Measurements from ENCODE around the gene PTPRM.

The PTPRM gene

GRCh38 chr18:8348051-8348720, 781.1 kb downstream of the PTPRM start:
- DNase-seq = no peak

DNA sequence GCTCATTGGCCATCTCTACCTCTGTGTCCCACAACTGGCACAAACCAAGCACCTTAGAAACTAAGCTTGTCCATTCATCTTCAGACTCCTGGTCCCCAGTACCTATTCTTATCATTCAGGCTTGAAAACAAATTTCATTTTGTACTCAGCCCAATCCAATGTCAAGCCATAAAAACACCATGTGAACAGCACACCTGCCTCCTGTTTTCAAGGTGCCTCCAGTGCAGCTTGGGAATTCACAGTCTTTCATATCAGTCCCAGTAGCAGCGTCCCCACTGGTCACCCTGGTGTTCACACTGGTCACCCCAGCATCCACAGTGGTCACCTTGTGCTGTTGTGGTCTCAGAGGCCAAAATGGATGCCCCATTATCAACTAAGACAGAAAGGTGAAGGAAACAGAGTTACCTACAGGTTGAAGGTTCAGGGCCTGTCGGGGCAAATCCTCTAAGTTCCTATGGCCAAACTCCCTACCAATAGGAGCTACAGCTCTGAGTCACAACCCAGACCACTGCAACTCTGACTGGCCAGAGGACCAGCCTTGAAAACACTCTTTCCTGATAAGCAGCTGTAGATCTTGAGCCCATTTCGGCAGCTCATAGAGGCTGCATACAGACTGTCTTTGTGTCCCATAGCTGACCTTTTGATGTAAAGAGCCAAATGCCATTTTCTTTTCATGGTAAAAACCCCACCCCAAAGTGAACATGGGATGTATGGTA, 782.6 kb downstream of the PTPRM start:
- DNase-seq = no peak

DNA sequence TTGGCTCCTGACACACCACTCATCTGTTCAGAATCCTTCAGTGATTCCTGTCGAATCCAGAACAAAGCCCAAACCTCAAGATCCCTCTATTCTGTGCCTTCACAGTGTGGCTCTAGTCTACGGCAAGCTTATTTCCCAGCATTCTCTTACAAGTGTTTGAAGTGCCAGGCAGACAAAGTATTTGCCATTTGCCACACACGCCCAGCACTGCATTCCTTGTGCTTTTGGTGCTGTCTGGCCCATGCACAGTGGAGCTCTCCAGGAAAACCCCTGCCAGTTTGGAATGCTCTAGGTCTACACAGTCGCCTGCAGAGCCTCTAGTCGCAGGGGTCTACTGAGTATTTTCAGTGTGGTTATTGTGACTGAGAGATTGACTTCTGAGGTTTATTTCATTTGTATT, 783.5 kb downstream of the PTPRM start:
- DNase-seq = no peak

DNA sequence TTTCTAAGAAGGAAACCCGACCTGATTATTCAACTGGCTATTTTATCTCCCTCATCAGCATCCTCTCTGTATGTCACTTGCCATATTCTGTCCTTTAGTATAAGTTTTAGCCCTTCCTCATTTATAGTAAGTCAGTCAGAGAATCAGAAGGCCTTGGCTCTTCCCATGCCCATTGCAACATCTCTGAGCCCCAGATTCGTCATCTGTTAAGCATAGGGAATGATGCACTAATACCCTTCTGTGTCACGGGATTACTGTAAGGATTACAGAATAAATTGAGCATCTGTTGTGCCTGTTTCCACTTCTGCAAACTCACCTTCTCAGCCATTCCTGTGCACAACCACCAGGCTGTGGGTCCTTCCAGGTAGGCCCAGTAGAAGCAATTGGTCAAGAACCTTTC, 784.0 kb downstream of the PTPRM start:
- DNase-seq = no peak

DNA sequence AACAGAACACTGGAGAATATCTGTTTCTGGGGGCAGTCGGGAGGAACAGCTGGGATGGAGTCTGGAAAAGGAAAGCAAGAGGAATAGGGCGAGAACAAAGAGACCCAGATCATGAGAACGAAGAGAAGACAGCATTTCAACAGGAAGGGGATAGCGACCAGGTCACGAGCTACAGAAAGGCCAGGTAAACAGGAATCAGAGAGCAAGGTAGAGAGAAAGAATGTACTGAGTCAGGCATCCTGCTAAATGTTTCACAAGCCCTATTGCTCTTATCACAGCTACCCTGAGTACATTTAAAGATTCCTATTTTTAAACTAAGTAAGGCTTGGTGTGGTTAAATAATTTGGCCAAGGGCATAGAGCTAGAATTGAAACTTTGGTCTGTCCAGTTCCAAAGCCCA, 787.2 kb downstream of the PTPRM start:
- no peak for DNase-seq

DNA sequence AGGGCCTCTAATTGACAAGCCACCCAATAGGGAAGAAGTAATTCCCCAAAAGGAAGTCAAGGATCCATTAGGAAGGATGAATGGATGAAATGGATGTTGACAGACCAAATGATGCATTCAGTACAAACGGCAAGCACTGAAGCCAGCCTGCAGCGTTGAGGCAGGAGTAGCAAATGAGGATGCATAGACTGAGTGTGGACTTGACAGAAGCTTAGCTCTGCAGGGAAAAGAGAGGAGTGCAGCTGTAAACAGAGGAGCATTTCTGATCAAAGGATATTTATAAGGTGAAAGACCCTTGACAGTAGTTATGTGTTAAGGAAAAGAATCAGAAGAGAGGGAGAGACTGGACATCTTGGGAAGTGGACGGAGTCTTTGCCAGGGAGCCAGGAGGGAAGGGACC, 788.9 kb downstream of the PTPRM start:
- DNase-seq = no peak

DNA sequence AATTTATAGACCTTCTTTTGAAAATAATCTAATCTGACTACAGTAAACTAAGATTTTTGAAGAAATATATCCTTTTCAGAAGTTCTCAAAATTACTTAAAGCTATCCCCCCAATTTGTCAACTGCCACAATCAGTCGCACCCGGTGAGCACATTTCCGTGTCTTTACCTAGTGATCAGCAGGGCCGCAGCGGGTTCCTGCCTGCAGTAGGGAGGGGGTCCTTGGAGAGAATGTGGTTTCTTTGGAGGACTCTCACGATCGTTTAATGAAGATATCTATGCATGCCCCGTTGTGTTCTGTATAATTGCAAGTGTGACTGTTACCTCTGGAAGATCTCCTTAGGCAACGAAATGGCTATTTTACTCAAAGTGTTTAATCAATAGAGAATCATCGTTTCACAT, 790.2 kb downstream of the PTPRM start:
- no peak for DNase-seq

DNA sequence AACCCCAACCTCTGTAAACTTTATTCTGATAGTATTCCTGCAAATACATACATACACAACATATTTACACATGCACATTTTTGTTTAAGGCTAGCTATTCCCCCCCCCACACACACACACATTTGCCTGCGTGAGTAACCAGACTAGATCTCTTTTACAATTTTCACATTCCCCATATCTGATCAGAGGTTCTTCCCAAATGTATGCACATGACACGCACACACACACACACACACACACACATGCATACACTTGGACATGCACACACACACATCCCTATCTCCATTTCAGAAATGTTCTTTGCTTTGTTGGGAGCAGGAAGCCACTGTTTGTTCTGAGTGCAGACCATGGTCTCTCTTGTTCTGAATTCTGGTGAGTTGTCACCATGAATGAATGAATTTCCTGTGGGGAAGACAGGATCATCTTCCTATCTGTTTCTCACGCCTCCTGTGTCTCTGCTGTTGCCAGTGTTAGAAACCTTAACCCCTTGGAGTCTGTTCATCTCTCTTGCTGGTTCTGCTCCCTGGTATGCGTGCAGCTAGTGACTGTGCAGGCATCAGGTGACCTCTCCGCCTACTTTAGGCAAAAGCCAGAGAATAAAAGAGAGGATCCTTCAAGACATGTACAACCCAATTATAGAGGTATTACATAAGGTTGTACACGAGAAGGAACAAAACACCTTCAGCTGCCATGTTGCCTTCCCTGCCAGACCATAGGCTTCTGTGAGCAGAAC, 791.1 kb downstream of the PTPRM start:
- DNase-seq = no peak

- no peak for DNase-seq
These were observed 792.0 kb downstream of the PTPRM start for GRCh38 chr18:8359076-8359475.

- no peak for DNase-seq
These were observed 792.4 kb downstream of the PTPRM start for GRCh38 chr18:8359481-8359880.

DNA sequence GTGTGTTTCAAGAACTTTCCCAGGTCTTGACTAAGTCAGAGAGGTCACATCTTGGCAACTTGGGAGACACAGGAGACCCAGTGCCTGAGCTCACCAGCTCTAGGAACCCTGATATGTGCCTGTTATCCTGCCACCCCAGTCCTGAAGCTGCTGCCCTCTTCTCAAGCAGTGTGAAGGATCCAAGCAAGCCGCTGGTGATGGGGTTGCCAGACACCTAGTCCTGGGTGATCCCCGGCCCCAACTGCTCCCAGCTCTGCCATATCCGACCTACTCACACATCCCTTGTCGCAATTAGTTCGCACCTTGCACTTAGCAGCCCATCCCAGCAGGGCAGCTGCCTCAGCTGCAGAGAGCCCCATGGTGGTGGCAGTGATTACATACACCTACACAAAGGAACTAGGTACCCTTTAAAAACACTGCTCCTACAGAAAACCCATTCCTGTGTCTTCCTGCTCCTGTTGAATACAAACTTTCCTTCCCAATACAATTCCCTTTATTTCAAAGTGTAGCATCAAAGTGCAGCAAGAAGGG, 794.9 kb downstream of the PTPRM start:
- DNase-seq = no peak

DNA sequence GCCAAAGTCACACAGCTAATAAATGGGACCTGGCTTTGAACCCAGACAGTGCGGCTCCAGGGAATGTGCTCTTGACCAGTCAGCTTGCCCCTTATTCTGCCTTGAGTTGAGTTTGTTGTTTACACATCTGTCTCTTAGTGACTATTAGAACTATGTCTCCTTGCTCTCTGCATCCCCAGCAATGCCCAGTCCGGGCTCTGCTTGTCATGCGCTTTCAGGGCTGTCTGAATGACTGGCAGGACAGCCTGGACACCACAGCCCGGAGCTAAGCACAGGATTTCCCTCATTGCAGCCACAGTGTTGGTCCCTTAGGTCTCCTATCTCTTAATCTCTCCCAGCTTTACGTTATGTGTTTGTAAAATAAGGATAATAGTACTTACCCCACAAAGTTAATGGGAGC, 795.7 kb downstream of the PTPRM start:
- DNase-seq = no peak

- no peak for DNase-seq
These were observed 797.3 kb downstream of the PTPRM start for GRCh38 chr18:8364385-8364784.

DNA sequence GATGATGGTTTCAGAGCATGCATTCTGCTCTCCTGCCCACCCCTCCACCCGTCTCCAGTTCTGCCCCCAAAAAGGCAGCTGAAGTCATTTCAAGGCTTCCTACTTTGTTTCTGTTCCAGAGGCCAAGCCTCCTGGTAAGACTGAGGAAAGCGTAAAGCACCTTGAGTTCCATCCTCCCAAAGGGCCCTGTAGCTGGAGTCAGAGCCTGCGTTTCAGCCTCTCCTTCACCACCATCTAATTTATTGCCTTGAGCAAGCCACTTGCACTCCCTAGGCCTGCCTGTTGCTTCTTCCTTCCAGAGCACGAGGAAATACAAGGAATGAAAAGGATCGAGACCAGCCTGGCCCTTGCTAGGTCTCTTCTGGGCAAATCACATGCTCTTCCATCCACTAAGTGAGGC, 797.9 kb downstream of the PTPRM start:
- DNase-seq = no peak

DNA sequence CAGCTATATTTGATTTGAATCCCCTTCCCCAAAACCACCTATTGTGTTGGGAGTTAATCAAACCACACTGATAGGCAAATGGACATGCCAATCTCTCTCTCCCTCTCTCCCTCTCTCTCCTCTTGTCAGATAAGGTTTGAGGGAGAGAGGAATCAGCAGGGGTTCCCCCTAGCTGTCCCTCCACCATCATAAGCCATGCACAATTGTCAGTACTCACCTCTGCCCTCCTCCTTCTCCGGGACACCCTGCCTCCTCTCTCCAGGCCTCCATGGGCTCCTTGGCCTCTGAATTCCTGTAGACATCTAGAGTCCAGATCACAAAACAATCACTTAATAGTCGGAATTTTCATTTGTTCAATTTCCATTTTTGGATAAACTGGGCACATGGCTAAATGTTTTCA, 798.4 kb downstream of the PTPRM start:
- no peak for DNase-seq

DNA sequence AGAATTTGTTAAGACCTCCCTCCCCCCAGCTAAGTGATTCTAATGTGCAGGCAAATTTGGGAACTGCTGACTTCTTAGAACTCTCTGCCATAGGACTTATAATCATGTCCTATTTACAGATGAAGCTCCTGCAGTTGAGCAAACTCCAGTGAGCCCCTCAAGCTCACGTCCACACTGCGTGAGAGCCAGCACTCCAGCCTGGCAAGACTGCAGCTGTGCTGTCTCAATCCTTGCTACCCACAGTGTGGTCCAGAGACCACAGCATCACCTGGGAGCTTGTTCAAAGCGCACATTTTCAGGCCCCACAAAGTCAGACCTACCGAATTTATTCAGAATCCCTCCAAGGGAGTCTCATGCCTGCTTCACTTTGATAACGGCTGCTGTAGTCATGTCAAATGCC, 799.0 kb downstream of the PTPRM start:
- DNase-seq = no peak

DNA sequence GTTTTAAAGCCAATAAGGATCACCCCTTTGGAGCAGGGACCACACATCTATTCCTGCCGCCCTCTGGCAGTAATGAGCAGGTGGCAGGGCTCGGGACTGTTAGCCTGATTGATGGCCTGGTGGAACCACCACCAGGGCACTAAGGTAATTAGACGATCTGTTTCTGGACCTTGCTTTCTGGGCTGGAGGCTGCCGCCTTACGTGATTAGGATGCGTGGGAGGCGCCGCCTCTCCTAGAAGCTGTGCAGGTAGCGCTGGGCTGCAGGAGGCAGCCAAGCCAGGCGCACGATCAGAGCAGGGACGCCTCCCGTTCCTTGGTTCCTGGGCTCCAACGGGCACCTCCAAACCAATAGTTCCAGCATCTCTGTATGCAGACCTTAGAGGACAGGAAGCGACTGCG, 799.5 kb downstream of the PTPRM start:
- no peak for DNase-seq

GRCh38 chr18:8367217-8367988, 800.3 kb downstream of the PTPRM start:
- DNase-seq = no peak

GRCh38 chr18:8368512-8369217, 801.5 kb downstream of the PTPRM start:
- no peak for DNase-seq

DNA sequence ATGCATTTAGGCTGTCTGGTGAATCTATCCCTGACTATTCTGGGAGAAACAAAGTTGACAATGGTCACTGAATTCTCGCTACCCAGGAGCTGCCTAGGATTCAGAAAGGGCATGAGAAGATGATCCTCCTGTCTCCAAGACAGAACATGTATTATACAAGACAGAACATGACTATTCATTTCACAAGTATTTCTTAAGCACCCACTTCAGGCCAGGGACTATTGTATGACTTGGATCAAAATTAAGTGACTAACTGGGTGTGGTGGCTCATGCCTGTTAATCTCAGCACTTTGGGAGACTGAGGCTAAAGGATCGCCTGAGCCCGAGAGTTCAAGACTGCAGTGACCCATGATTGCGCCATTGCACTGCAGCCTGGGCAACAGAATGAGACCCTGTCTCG, 806.4 kb downstream of the PTPRM start:
- no peak for DNase-seq

DNA sequence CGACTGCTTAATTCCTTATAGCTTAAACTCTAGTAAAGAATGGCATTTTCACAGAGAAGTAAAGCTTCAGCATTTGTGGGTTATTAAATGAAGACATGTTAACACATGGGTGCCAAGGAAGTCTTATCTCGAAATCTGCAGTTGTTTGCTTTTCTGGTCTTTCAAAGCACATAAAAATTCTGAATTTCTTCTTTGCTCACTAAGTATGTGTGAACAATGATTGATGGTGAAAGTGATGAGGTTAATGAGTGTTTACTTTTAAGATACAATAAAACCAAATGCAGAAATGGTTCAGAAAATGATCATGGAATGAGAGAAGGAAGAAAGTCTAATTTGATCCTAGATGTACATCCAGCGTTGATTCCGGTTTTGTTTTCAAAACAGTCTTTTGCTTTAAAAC, 807.6 kb downstream of the PTPRM start:
- no peak for DNase-seq

DNA sequence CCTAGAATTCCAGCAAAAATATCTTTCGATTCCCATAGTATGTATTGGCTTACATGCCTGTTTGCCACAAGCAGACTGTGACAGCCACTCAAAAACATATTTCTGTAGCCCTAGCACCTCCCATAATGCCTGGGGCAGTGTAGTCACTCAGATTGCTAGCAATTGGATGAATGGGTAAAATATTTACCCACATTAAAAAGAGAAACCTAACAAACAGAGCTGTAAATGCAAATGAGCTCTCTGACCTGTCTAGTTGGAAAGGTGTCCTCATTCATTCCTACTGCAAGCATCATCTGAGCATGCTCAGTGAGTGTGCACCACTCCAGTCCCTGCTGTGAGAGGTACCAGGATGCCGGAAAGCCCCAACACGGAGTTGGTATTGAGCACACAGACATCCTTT, 808.1 kb downstream of the PTPRM start:
- no peak for DNase-seq

DNA sequence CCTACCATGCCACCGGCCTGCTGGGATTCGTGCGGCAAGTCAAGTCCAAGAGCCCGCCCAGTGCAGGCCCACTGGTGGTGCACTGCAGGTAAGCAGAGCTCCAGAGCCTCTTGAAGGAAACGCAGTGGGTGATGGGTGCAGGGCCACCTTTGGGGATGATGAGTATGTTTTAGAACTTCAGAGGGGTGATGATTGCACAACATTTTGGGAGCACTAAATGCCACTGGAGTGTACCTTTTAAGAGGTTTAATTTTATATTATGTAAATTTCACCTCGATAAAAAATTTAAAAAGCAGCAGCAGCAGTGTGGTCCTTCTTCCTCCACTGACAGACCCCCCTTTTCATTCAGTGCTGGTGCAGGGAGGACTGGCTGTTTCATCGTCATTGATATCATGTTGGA, 809.0 kb downstream of the PTPRM start:
- no peak for DNase-seq

Data from activated CD8-positive, alpha-beta memory T cell treated with anti-CD3 and anti-CD28 coated beads, Interleukin-2, amount 50 U/mL, for 4 hours (primary cell).